ENCODE results near the gene STIM2.
"Not testable (repeated sequence)": the region's sequence is repeated elsewhere in the genome, so short reads cannot be mapped to it uniquely, and the experiment has no call there.

The STIM2 gene

GRCh38 chr4:26953770-26954423 lies 93.3 kb downstream of the STIM2 start:
- Mint-ChIP-seq H3K4me3 (no peak overlapping the region), H3K4me1 (ENCODE audit: low read depth) (peaks cover 4% of the 10 kb centered on the region), H3K27ac (no peak overlapping the region)

GRCh38 chr4:26955241-26955640 lies 94.6 kb downstream of the STIM2 start:
- no peaks in the 10 kb centered on the region for H3K27me3 Mint-ChIP-seq (ENCODE audit: low read depth)
- H3K27ac Mint-ChIP-seq, result no peak overlapping the region

More at GRCh38 chr4:26953770-26954423, 93.3 kb downstream of the STIM2 start:
- H3K9me3 Mint-ChIP-seq, result peaks cover 5% of the 10 kb centered on the region
- no peaks in the 10 kb centered on the region for H3K27me3 Mint-ChIP-seq (ENCODE audit: low read depth)
- peaks cover 14% of the 10 kb centered on the region for H3K36me3 Mint-ChIP-seq (ENCODE audit: low read depth)

GRCh38 chr4:26958925-26959653 lies 98.4 kb downstream of the STIM2 start:
- Mint-ChIP-seq H3K9me3 (no peaks in the 10 kb centered on the region), H3K27me3 (ENCODE audit: low read depth) (no peaks in the 10 kb centered on the region), H3K4me1 (ENCODE audit: low read depth) (peaks cover 21% of the 10 kb centered on the region), H3K36me3 (ENCODE audit: low read depth) (peaks cover 12% of the 10 kb centered on the region), H3K4me3 (peak overlapping the region; percentile 16), H3K27ac (peak overlapping the region; percentile 1)

More at GRCh38 chr4:26955241-26955640, 94.6 kb downstream of the STIM2 start:
- Mint-ChIP-seq H3K36me3 (ENCODE audit: low read depth) (peaks cover 20% of the 10 kb centered on the region), H3K4me1 (ENCODE audit: low read depth) (peaks cover 15% of the 10 kb centered on the region), H3K4me3 (no peak overlapping the region), H3K9me3 (peaks cover 5% of the 10 kb centered on the region)

GRCh38 chr4:26959654-26960047 lies 99.0 kb downstream of the STIM2 start:
- peaks cover 22% of the 10 kb centered on the region for H3K4me1 Mint-ChIP-seq (ENCODE audit: low read depth)
- H3K9me3 Mint-ChIP-seq, result no peaks in the 10 kb centered on the region
- H3K4me3 Mint-ChIP-seq, result peak overlapping the region; percentile 16
- H3K27me3 Mint-ChIP-seq (ENCODE audit: low read depth), result no peaks in the 10 kb centered on the region
- H3K36me3 Mint-ChIP-seq (ENCODE audit: low read depth), result peaks cover 14% of the 10 kb centered on the region
- H3K27ac Mint-ChIP-seq, result peak overlapping the region; percentile 1

- Mint-ChIP-seq H3K36me3 (ENCODE audit: low read depth) (peaks cover 17% of the 10 kb centered on the region), H3K27me3 (ENCODE audit: low read depth) (no peaks in the 10 kb centered on the region), H3K4me3 (no peak overlapping the region), H3K9me3 (no peaks in the 10 kb centered on the region), H3K4me1 (ENCODE audit: low read depth) (peaks cover 29% of the 10 kb centered on the region), H3K27ac (no peak overlapping the region)
Measured at GRCh38 chr4:26962720-26963119, 102.1 kb downstream of the STIM2 start.

- peaks cover 13% of the 10 kb centered on the region for H3K36me3 Mint-ChIP-seq (ENCODE audit: low read depth)
- peaks cover 22% of the 10 kb centered on the region for H3K4me1 Mint-ChIP-seq (ENCODE audit: low read depth)
- H3K27ac Mint-ChIP-seq, result no peak overlapping the region
- no peak overlapping the region for H3K4me3 Mint-ChIP-seq
- peaks cover 2% of the 10 kb centered on the region for H3K9me3 Mint-ChIP-seq
- H3K27me3 Mint-ChIP-seq (ENCODE audit: low read depth), result no peaks in the 10 kb centered on the region
Measured at GRCh38 chr4:26964512-26964911, 103.9 kb downstream of the STIM2 start.

GRCh38 chr4:26964994-26965393 lies 104.4 kb downstream of the STIM2 start:
- H3K9me3 Mint-ChIP-seq, result peaks cover 4% of the 10 kb centered on the region
- H3K27ac Mint-ChIP-seq, result no peak overlapping the region
- H3K36me3 Mint-ChIP-seq (ENCODE audit: low read depth), result peaks cover 13% of the 10 kb centered on the region
- H3K4me1 Mint-ChIP-seq (ENCODE audit: low read depth), result peaks cover 19% of the 10 kb centered on the region
- H3K27me3 Mint-ChIP-seq (ENCODE audit: low read depth), result no peaks in the 10 kb centered on the region
- no peak overlapping the region for H3K4me3 Mint-ChIP-seq

GRCh38 chr4:26975464-26976181 lies 115.0 kb downstream of the STIM2 start:
- H3K4me3 Mint-ChIP-seq; H3K27me3 Mint-ChIP-seq (ENCODE audit: low read depth); H3K27ac Mint-ChIP-seq; H3K9me3 Mint-ChIP-seq: not testable (repeated sequence)
- peaks cover 23% of the 10 kb centered on the region for H3K36me3 Mint-ChIP-seq (ENCODE audit: low read depth)
- peaks cover 47% of the 10 kb centered on the region for H3K4me1 Mint-ChIP-seq (ENCODE audit: low read depth)

- no peak overlapping the region for H3K4me3 Mint-ChIP-seq
- peaks cover 12% of the 10 kb centered on the region for H3K36me3 Mint-ChIP-seq (ENCODE audit: low read depth)
- no peak overlapping the region for H3K27ac Mint-ChIP-seq
- peaks cover 34% of the 10 kb centered on the region for H3K4me1 Mint-ChIP-seq (ENCODE audit: low read depth)
- H3K27me3 Mint-ChIP-seq (ENCODE audit: low read depth), result no peaks in the 10 kb centered on the region
- no peaks in the 10 kb centered on the region for H3K9me3 Mint-ChIP-seq
Measured at GRCh38 chr4:26978387-26979053, 117.9 kb downstream of the STIM2 start.

GRCh38 chr4:26984896-26985295 lies 124.3 kb downstream of the STIM2 start:
- Mint-ChIP-seq H3K9me3 (no peaks in the 10 kb centered on the region), H3K4me1 (ENCODE audit: low read depth) (peaks cover 27% of the 10 kb centered on the region), H3K36me3 (ENCODE audit: low read depth) (peaks cover 14% of the 10 kb centered on the region), H3K4me3 (no peak overlapping the region), H3K27me3 (ENCODE audit: low read depth) (no peaks in the 10 kb centered on the region), H3K27ac (no peak overlapping the region)

GRCh38 chr4:26985873-26986272 lies 125.2 kb downstream of the STIM2 start:
- H3K9me3 Mint-ChIP-seq, result no peaks in the 10 kb centered on the region
- H3K27me3 Mint-ChIP-seq (ENCODE audit: low read depth), result no peaks in the 10 kb centered on the region
- H3K27ac Mint-ChIP-seq, result no peak overlapping the region
- peaks cover 27% of the 10 kb centered on the region for H3K4me1 Mint-ChIP-seq (ENCODE audit: low read depth)
- H3K36me3 Mint-ChIP-seq (ENCODE audit: low read depth), result peaks cover 18% of the 10 kb centered on the region
- H3K4me3 Mint-ChIP-seq, result peak overlapping the region; percentile 16

- Mint-ChIP-seq H3K4me3 (no peak overlapping the region), H3K27me3 (ENCODE audit: low read depth) (no peaks in the 10 kb centered on the region), H3K36me3 (ENCODE audit: low read depth) (peaks cover 20% of the 10 kb centered on the region), H3K4me1 (ENCODE audit: low read depth) (peaks cover 30% of the 10 kb centered on the region), H3K27ac (peak overlapping the region; percentile 34), H3K9me3 (no peaks in the 10 kb centered on the region)
Measured at GRCh38 chr4:26987191-26987590, 126.5 kb downstream of the STIM2 start.

- no peaks in the 10 kb centered on the region for H3K27me3 Mint-ChIP-seq (ENCODE audit: low read depth)
Measured at GRCh38 chr4:26991057-26991456, 130.4 kb downstream of the STIM2 start.

GRCh38 chr4:26992657-26993361 lies 132.2 kb downstream of the STIM2 start:
- Mint-ChIP-seq H3K4me3 (no peak overlapping the region), H3K9me3 (no peaks in the 10 kb centered on the region), H3K4me1 (ENCODE audit: low read depth) (peaks cover 18% of the 10 kb centered on the region), H3K27ac (no peak overlapping the region), H3K36me3 (ENCODE audit: low read depth) (peaks cover 28% of the 10 kb centered on the region), H3K27me3 (ENCODE audit: low read depth) (no peaks in the 10 kb centered on the region)

More at GRCh38 chr4:26991057-26991456, 130.4 kb downstream of the STIM2 start:
- H3K4me3 Mint-ChIP-seq, result no peak overlapping the region
- no peaks in the 10 kb centered on the region for H3K9me3 Mint-ChIP-seq
- H3K36me3 Mint-ChIP-seq (ENCODE audit: low read depth), result peaks cover 24% of the 10 kb centered on the region
- H3K4me1 Mint-ChIP-seq (ENCODE audit: low read depth), result peaks cover 22% of the 10 kb centered on the region
- H3K27ac Mint-ChIP-seq, result no peak overlapping the region

Measured in T-helper 1 cell treated with Interleukin-12 subunit alpha and Interleukin-12 subunit beta and Interleukin-4 antibody, amounts not matched to agents 30 μg/mL and 1 μg/mL, for 36 hours (primary cell).